ENCODE results near the gene ATP6V0D1.

ATP6V0D1 gene

GRCh38 chr16:67411339-67411738 is 69.6 kb downstream of the ATP6V0D1 start:
- Histone ChIP-seq H3K4me1 (ENCODE audit: insufficient read depth, low read length) (peaks cover 9% of the 10 kb centered on the region), H3K9ac (ENCODE audit: low read length) (no peak overlapping the region), H3K36me3 (ENCODE audit: insufficient read depth, low read length) (no peaks in the 10 kb centered on the region), H3K27me3 (ENCODE audit: control insufficient read depth in 1 of 2, insufficient read depth in 2 of 2, low read length in 2 of 2) (no peaks in the 10 kb centered on the region), H3K9me3 (ENCODE audit: low read length) (no peaks in the 10 kb centered on the region), H3K27ac (ENCODE audit: low read depth, low read length) (no peak overlapping the region), H3K4me3 (ENCODE audit: low read depth in 1 of 2, low read length in 2 of 2) (no peak overlapping the region)

GRCh38 chr16:67409631-67410030 is 71.3 kb downstream of the ATP6V0D1 start:
- Histone ChIP-seq H3K27me3 (ENCODE audit: control insufficient read depth in 1 of 2, insufficient read depth in 2 of 2, low read length in 2 of 2) (no peaks in the 10 kb centered on the region), H3K9me3 (ENCODE audit: low read length) (no peaks in the 10 kb centered on the region), H3K4me1 (ENCODE audit: insufficient read depth, low read length) (peaks cover 9% of the 10 kb centered on the region), H3K36me3 (ENCODE audit: insufficient read depth, low read length) (peaks cover 6% of the 10 kb centered on the region), H3K9ac (ENCODE audit: low read length) (no peak overlapping the region), H3K4me3 (ENCODE audit: low read depth in 1 of 2, low read length in 2 of 2) (no peak overlapping the region), H3K27ac (ENCODE audit: low read depth, low read length) (no peak overlapping the region)

- H3K9ac ChIP-seq (ENCODE audit: low read length): no peak overlapping the region
- H3K27ac ChIP-seq (ENCODE audit: low read depth, low read length): no peak overlapping the region
- H3K4me1 ChIP-seq (ENCODE audit: insufficient read depth, low read length): peaks cover 9% of the 10 kb centered on the region
- H3K27me3 ChIP-seq (ENCODE audit: control insufficient read depth in 1 of 2, insufficient read depth in 2 of 2, low read length in 2 of 2): no peaks in the 10 kb centered on the region
- no peaks in the 10 kb centered on the region for H3K9me3 ChIP-seq (ENCODE audit: low read length)
- peaks cover 9% of the 10 kb centered on the region for H3K36me3 ChIP-seq (ENCODE audit: insufficient read depth, low read length)
- no peak overlapping the region for H3K4me3 ChIP-seq (ENCODE audit: low read depth in 1 of 2, low read length in 2 of 2)
Observed at GRCh38 chr16:67407788-67408452, 73.0 kb downstream of the ATP6V0D1 start.

GRCh38 chr16:67407176-67407787 is 73.7 kb downstream of the ATP6V0D1 start:
- no peaks in the 10 kb centered on the region for H3K27me3 ChIP-seq (ENCODE audit: control insufficient read depth in 1 of 2, insufficient read depth in 2 of 2, low read length in 2 of 2)
- H3K36me3 ChIP-seq (ENCODE audit: insufficient read depth, low read length): peaks cover 9% of the 10 kb centered on the region
- H3K27ac ChIP-seq (ENCODE audit: low read depth, low read length): no peak overlapping the region
- peaks cover 9% of the 10 kb centered on the region for H3K4me1 ChIP-seq (ENCODE audit: insufficient read depth, low read length)
- no peak overlapping the region for H3K9ac ChIP-seq (ENCODE audit: low read length)
- H3K9me3 ChIP-seq (ENCODE audit: low read length): no peaks in the 10 kb centered on the region
- H3K4me3 ChIP-seq (ENCODE audit: low read depth in 1 of 2, low read length in 2 of 2): no peak overlapping the region

GRCh38 chr16:67406111-67406971 is 74.6 kb downstream of the ATP6V0D1 start:
- H3K27ac ChIP-seq (ENCODE audit: low read depth, low read length): peak overlapping the region; percentile 12
- peaks cover 9% of the 10 kb centered on the region for H3K4me1 ChIP-seq (ENCODE audit: insufficient read depth, low read length)
- H3K9ac ChIP-seq (ENCODE audit: low read length): no peak overlapping the region
- H3K36me3 ChIP-seq (ENCODE audit: insufficient read depth, low read length): peaks cover 9% of the 10 kb centered on the region
- no peaks in the 10 kb centered on the region for H3K9me3 ChIP-seq (ENCODE audit: low read length)
- no peak overlapping the region for H3K4me3 ChIP-seq (ENCODE audit: low read depth in 1 of 2, low read length in 2 of 2)
- no peaks in the 10 kb centered on the region for H3K27me3 ChIP-seq (ENCODE audit: control insufficient read depth in 1 of 2, insufficient read depth in 2 of 2, low read length in 2 of 2)

- no peak overlapping the region for H3K4me3 ChIP-seq (ENCODE audit: low read depth in 1 of 2, low read length in 2 of 2)
- H3K27ac ChIP-seq (ENCODE audit: low read depth, low read length): no peak overlapping the region
- no peaks in the 10 kb centered on the region for H3K9me3 ChIP-seq (ENCODE audit: low read length)
- H3K36me3 ChIP-seq (ENCODE audit: insufficient read depth, low read length): peaks cover 9% of the 10 kb centered on the region
- H3K9ac ChIP-seq (ENCODE audit: low read length): no peak overlapping the region
- peaks cover 9% of the 10 kb centered on the region for H3K4me1 ChIP-seq (ENCODE audit: insufficient read depth, low read length)
- H3K27me3 ChIP-seq (ENCODE audit: control insufficient read depth in 1 of 2, insufficient read depth in 2 of 2, low read length in 2 of 2): no peaks in the 10 kb centered on the region
Observed at GRCh38 chr16:67405336-67405735, 75.6 kb downstream of the ATP6V0D1 start.

GRCh38 chr16:67404740-67405226 is 76.2 kb downstream of the ATP6V0D1 start:
- Histone ChIP-seq H3K27me3 (ENCODE audit: control insufficient read depth in 1 of 2, insufficient read depth in 2 of 2, low read length in 2 of 2) (no peaks in the 10 kb centered on the region), H3K36me3 (ENCODE audit: insufficient read depth, low read length) (peaks cover 9% of the 10 kb centered on the region), H3K9me3 (ENCODE audit: low read length) (no peaks in the 10 kb centered on the region), H3K9ac (ENCODE audit: low read length) (no peak overlapping the region), H3K4me3 (ENCODE audit: low read depth in 1 of 2, low read length in 2 of 2) (no peak overlapping the region), H3K27ac (ENCODE audit: low read depth, low read length) (no peak overlapping the region), H3K4me1 (ENCODE audit: insufficient read depth, low read length) (peaks cover 9% of the 10 kb centered on the region)

- no peak overlapping the region for H3K27ac ChIP-seq (ENCODE audit: low read depth, low read length)
- H3K27me3 ChIP-seq (ENCODE audit: control insufficient read depth in 1 of 2, insufficient read depth in 2 of 2, low read length in 2 of 2): no peaks in the 10 kb centered on the region
- H3K9ac ChIP-seq (ENCODE audit: low read length): no peak overlapping the region
- no peaks in the 10 kb centered on the region for H3K9me3 ChIP-seq (ENCODE audit: low read length)
- no peak overlapping the region for H3K4me3 ChIP-seq (ENCODE audit: low read depth in 1 of 2, low read length in 2 of 2)
- peaks cover 9% of the 10 kb centered on the region for H3K36me3 ChIP-seq (ENCODE audit: insufficient read depth, low read length)
- H3K4me1 ChIP-seq (ENCODE audit: insufficient read depth, low read length): peaks cover 13% of the 10 kb centered on the region
Observed at GRCh38 chr16:67403976-67404555, 76.9 kb downstream of the ATP6V0D1 start.

- Histone ChIP-seq H3K4me1 (ENCODE audit: insufficient read depth, low read length) (peaks cover 24% of the 10 kb centered on the region), H3K9ac (ENCODE audit: low read length) (no peak overlapping the region), H3K9me3 (ENCODE audit: low read length) (no peaks in the 10 kb centered on the region)
Observed at GRCh38 chr16:67400901-67401300, 80.1 kb downstream of the ATP6V0D1 start.

GRCh38 chr16:67399749-67400704 is 80.9 kb downstream of the ATP6V0D1 start:
- H3K4me3 ChIP-seq (ENCODE audit: low read depth in 1 of 2, low read length in 2 of 2): no peak overlapping the region
- peaks cover 7% of the 10 kb centered on the region for H3K36me3 ChIP-seq (ENCODE audit: insufficient read depth, low read length)
- H3K9me3 ChIP-seq (ENCODE audit: low read length): no peaks in the 10 kb centered on the region
- H3K27me3 ChIP-seq (ENCODE audit: control insufficient read depth in 1 of 2, insufficient read depth in 2 of 2, low read length in 2 of 2): no peaks in the 10 kb centered on the region
- H3K27ac ChIP-seq (ENCODE audit: low read depth, low read length): no peak overlapping the region
- H3K9ac ChIP-seq (ENCODE audit: low read length): no peak overlapping the region
- H3K4me1 ChIP-seq (ENCODE audit: insufficient read depth, low read length): peaks cover 31% of the 10 kb centered on the region

More at GRCh38 chr16:67400901-67401300, 80.1 kb downstream of the ATP6V0D1 start:
- Histone ChIP-seq H3K36me3 (ENCODE audit: insufficient read depth, low read length) (peaks cover 9% of the 10 kb centered on the region), H3K4me3 (ENCODE audit: low read depth in 1 of 2, low read length in 2 of 2) (no peak overlapping the region), H3K27me3 (ENCODE audit: control insufficient read depth in 1 of 2, insufficient read depth in 2 of 2, low read length in 2 of 2) (no peaks in the 10 kb centered on the region), H3K27ac (ENCODE audit: low read depth, low read length) (no peak overlapping the region)
